K562 (cell line): ENCODE data around the gene CHMP1A. TPM values are rescaled to one million over a fixed set of nuclear protein-coding genes. Genes with fewer than 3 reads are reported as not detected.
A peak's percentile ranks its signal among the peaks of the same experiment; 100 is the strongest.

Experiments
- BDP1 ChIP-seq: IDR thresholded peaks from 3 replicates; pipeline ENCODE4 v1.6.1; 2011; ENCODE audit not compliant: insufficient read length, insufficient read depth
- CAMTA2 ChIP-seq: fragments of 250-450 bp; sonication (Bioruptor Pico); conservative IDR thresholded peaks from 2 replicates; pipeline ENCODE4 v1.5.1; 2022
- CBX2 ChIP-seq: fragments of 200-600 bp; sonication (generic); IDR thresholded peaks from one replicate; pipeline ENCODE4 v1.6.1; 2012; ENCODE audit warnings: mild to moderate bottlenecking, low read length, inconsistent platforms; ENCODE audit not compliant: insufficient read depth, poor library complexity, severe bottlenecking
- CEBPB ChIP-seq: fragments of 450-650 bp; IDR thresholded peaks from 2 replicates; pipeline ENCODE4 v1.6.1; 2016; ENCODE audit warnings: missing genetic modification characterization, missing compliant biosample characterization
- DMBX1 ChIP-seq: fragments of 250-450 bp; sonication (Bioruptor Pico); IDR thresholded peaks from 2 replicates; pipeline ENCODE4 v1.8.0; 2022; ENCODE audit warnings: inconsistent platforms, mild to moderate bottlenecking, moderate library complexity, borderline replicate concordance
- FOXA1 ChIP-seq: fragments of 450-650 bp; IDR thresholded peaks from 2 replicates; pipeline ENCODE4 v1.6.1; 2016; ENCODE audit warnings: mild to moderate bottlenecking, borderline replicate concordance
- IFI16 ChIP-seq: fragments of 250-450 bp; sonication (Bioruptor Pico); IDR thresholded peaks from 2 replicates; pipeline ENCODE4 v2.1.2; 2022; ENCODE audit warnings: mild to moderate bottlenecking, inconsistent platforms
- MEIS2 ChIP-seq: fragments of 450-650 bp; IDR thresholded peaks from 2 replicates; pipeline ENCODE4 v1.6.1; 2014; ENCODE audit warnings: mild to moderate bottlenecking; ENCODE audit not compliant: partially characterized antibody
- MNT ChIP-seq, 2 experiments: fragments of 450-650 bp; conservative IDR thresholded peaks; 2 replicates each; pipeline ENCODE4 v1.6.1; 2017; ENCODE audit warnings: mild to moderate bottlenecking in 2 of 2, moderate library complexity in 2 of 2
- MYNN ChIP-seq, 2 experiments: sonication (generic); formaldehyde crosslinking in 1 of 2; IDR thresholded peaks; 2 replicates each; pipeline versions ENCODE4 v1.5.0 to v1.6.1; 2016 to 2020; ENCODE audit warnings: antibody characterized with exemption in 1 of 2, missing genetic modification reagents in 1 of 2
- NFIC ChIP-seq: fragments of 450-650 bp; IDR thresholded peaks from 2 replicates; pipeline ENCODE4 v1.6.1; 2017; ENCODE audit warnings: mild to moderate bottlenecking, inconsistent platforms
- NR1H2 ChIP-seq: sonication (generic); formaldehyde crosslinking; IDR thresholded peaks from 2 replicates; pipeline ENCODE4 v1.4.0; 2020; ENCODE audit warnings: mild to moderate bottlenecking, missing genetic modification reagents
- PKNOX1 ChIP-seq: fragments of 450-650 bp; IDR thresholded peaks from 2 replicates; pipeline ENCODE4 v1.6.1; 2016
- PTTG1 ChIP-seq: fragments of 450-650 bp; IDR thresholded peaks from 2 replicates; pipeline ENCODE4 v1.6.1; 2016; ENCODE audit warnings: low read depth, mild to moderate bottlenecking, missing genetic modification characterization, missing compliant biosample characterization
- RFX7 ChIP-seq: fragments of 250-450 bp; sonication (Bioruptor Pico); IDR thresholded peaks from 2 replicates; pipeline ENCODE4 v1.5.1; 2021; ENCODE audit warnings: mild to moderate bottlenecking
- SIX5 ChIP-seq, 2 experiments: IDR thresholded peaks; 2 replicates each; pipeline ENCODE4 v1.6.1; 2011; ENCODE audit warnings: low read length in 2 of 2, borderline replicate concordance in 1 of 2, low read depth in 1 of 2, mild to moderate bottlenecking in 1 of 2, moderate library complexity in 1 of 2; ENCODE audit not compliant: insufficient read depth in 1 of 2
- TRIM25 ChIP-seq: fragments of 450-650 bp; IDR thresholded peaks from 2 replicates; pipeline ENCODE4 v1.7.0; 2016; ENCODE audit warnings: borderline replicate concordance
- WHSC1 ChIP-seq: IDR thresholded peaks from one replicate; pipeline ENCODE4 v1.6.1; 2012; ENCODE audit warnings: low read length, control low read depth, inconsistent platforms
- XRCC5 ChIP-seq: fragments of 200-400 bp; formaldehyde crosslinking; IDR thresholded peaks from 2 replicates; pipeline ENCODE4 v1.6.1; 2017; ENCODE audit warnings: low read depth, mild to moderate bottlenecking, low read length
- ZFP30 ChIP-seq: fragments of 250-450 bp; sonication (Bioruptor Pico); IDR thresholded peaks from 2 replicates; pipeline ENCODE4 v1.8.0; 2022; ENCODE audit warnings: moderate library complexity, mild to moderate bottlenecking, inconsistent platforms, borderline replicate concordance
- ZFP36 ChIP-seq: fragments of 150-350 bp; IDR thresholded peaks from 2 replicates; pipeline ENCODE4 v1.6.1; 2018; ENCODE audit warnings: low read length, low read depth; ENCODE audit not compliant: partially characterized antibody
- ZNF212 ChIP-seq: fragments of 450-650 bp; formaldehyde crosslinking; IDR thresholded peaks from 2 replicates; pipeline ENCODE4 v1.4.0; 2020; ENCODE audit warnings: mild to moderate bottlenecking
- ZNF280A ChIP-seq: fragments of 450-650 bp; IDR thresholded peaks from 2 replicates; pipeline ENCODE4 v1.6.1; 2018; ENCODE audit warnings: mild to moderate bottlenecking, low read depth; ENCODE audit not compliant: partially characterized antibody
- ZNF766 ChIP-seq: fragments of 200-800 bp; sonication (Bioruptor generic); conservative IDR thresholded peaks from 2 replicates; pipeline ENCODE4 v1.6.1; 2016; ENCODE audit warnings: missing genetic modification characterization, missing compliant biosample characterization
- polyA plus RNA-seq, 8 experiments: library from polyadenylated mRNA; depleted of rRNA in 4 of 8; stranded (reverse) in 5 of 8; unstranded in 3 of 8; fragments of >200 nt; fragmentation: Nextera tagmentation in 2 of 8; fragmentation: Illumina TruSeq in 1 of 8; extraction: Ambion mirVana in 2 of 8; extraction: Trizol in 1 of 8; gene quantifications; 2 replicates each; pipeline versions ENCODE4 v1.2.1 to v1.2.3, GENCODE V29; 2011 to 2014; ENCODE audit warnings: inconsistent platforms in 1 of 8, missing spikeins in 1 of 8
- total RNA-seq, 7 experiments: library from RNA; depleted of rRNA in 6 of 7; stranded (reverse); fragments of >200 nt in 6 of 7; fragmentation: Illumina TruSeq in 2 of 7; extraction: Trizol in 2 of 7; gene quantifications; 2 replicates each; pipeline versions ENCODE4 v1.2.1 to v1.2.3, GENCODE V29; 2011 to 2021; ENCODE audit warnings: low replicate concordance in 1 of 7

CHMP1A gene
- total and polyA plus RNA-seq, 9 of the 15 experiments (the other 6 are each of a cell fraction or from before 2014, with no cell fraction given) = 0.83 to 79.9 (median 45.2) TPM

- TF ChIP-seq SIX5 (IDR thresholded peaks at IDR 0.05; ENCODE audit: borderline replicate concordance in 1 of 2, insufficient read depth in 1 of 2, low read depth in 1 of 2, low read length in 2 of 2) (no peak), RFX7 (CRISPR knock-in tag) (no peak), MEIS2 (peak; percentile 31), MNT (conservative IDR thresholded peaks at IDR 0.05) (peak; percentile 99 to 100), ZNF212 (CRISPR knock-in tag) (no peak), CEBPB (no peak), BDP1 (no peak), ZNF766 (CRISPR knock-in tag) (no peak; the same call in 1 of the 2 replicates), MYNN (IDR thresholded peaks at IDR 0.05) (no peak), MYNN (CRISPR knock-in tag; IDR thresholded peaks at IDR 0.05) (no peak), WHSC1 (no peak), ZFP36 (no peak), DMBX1 (no peak), FOXA1 (no peak), IFI16 (CRISPR knock-in tag) (no peak), PTTG1 (tag) (no peak), NR1H2 (no peak), CBX2 (no peak), XRCC5 (no peak), PKNOX1 (peak; percentile 72), CAMTA2 (CRISPR knock-in tag) (no peak), TRIM25 (no peak), ZFP30 (CRISPR knock-in tag) (no peak), ZNF280A (no peak), NFIC (no peak)
These were observed 42.7 kb upstream of the CHMP1A start (continued) for GRCh38 chr16:89700100-89700648.
